Measurements from ENCODE around the gene TMEM91. TPM values are rescaled to one million over a fixed set of nuclear protein-coding genes. Genes with fewer than 3 reads are reported as not detected.

The TMEM91 gene
- total and polyA plus RNA-seq, 9 of the 15 experiments (the other 6 are each of a cell fraction or from before 2014, with no cell fraction given), result 1.2 to 5.2 (median 2.7) TPM

DNA sequence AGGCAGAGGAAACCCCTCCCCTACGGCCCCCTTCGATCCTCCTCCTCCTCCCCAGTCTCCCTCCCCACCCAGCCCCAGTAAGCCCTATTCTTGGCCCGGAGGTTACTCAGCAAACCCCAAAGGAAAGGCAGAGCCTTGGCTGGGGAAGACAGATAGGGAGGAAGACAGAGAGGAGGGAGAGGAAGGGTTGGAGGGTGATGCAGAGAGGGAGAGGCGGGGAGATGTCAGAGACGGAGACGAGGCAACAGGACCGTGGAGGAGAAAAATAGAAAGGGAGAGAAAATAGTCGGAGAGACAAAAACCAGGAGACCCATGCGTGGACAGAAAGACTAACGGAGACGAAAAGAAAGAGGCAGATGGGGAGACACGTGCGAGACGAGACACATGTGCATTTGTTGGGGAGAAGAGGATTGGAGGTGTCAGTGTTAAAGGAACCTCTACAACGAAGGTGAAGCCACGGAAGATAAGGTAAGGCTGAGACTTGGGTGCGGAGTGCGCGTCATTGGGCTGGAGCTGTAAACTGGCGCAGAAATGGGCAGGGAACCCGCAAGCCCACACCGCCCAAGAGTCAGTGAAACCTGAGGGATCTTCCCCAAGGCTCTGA lies 25.5 kb upstream of the TMEM91 start (continued):
- peak; percentile 61; the same call in 1 of the 2 replicates for TF ChIP-seq MXI1 (IDR thresholded peaks at IDR 0.05; ENCODE audit: low read depth, low read length)
- TF ChIP-seq, protein P1, sequence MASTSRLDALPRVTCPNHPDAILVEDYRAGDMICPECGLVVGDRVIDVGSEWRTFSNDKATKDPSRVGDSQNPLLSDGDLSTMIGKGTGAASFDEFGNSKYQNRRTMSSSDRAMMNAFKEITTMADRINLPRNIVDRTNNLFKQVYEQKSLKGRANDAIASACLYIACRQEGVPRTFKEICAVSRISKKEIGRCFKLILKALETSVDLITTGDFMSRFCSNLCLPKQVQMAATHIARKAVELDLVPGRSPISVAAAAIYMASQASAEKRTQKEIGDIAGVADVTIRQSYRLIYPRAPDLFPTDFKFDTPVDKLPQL (IDR thresholded peaks at IDR 0.05; ENCODE audit: extremely low read depth, insufficient read length), result no peak
- TF ChIP-seq POLR2B (IDR thresholded peaks at IDR 0.05; ENCODE audit: low read depth, partially characterized antibody), result peak; percentile 24
- no peak for TF ChIP-seq GATAD2B (IDR thresholded peaks at IDR 0.05; ENCODE audit: borderline replicate concordance)
- no peak for TF ChIP-seq RBM14 (IDR thresholded peaks at IDR 0.05; ENCODE audit: borderline replicate concordance, insufficient read depth, low read depth, low read length)
- TF ChIP-seq ETV5 (CRISPR knock-in tag; IDR thresholded peaks at IDR 0.05; ENCODE audit: low read depth), result no peak
- TF ChIP-seq, protein P2, sequence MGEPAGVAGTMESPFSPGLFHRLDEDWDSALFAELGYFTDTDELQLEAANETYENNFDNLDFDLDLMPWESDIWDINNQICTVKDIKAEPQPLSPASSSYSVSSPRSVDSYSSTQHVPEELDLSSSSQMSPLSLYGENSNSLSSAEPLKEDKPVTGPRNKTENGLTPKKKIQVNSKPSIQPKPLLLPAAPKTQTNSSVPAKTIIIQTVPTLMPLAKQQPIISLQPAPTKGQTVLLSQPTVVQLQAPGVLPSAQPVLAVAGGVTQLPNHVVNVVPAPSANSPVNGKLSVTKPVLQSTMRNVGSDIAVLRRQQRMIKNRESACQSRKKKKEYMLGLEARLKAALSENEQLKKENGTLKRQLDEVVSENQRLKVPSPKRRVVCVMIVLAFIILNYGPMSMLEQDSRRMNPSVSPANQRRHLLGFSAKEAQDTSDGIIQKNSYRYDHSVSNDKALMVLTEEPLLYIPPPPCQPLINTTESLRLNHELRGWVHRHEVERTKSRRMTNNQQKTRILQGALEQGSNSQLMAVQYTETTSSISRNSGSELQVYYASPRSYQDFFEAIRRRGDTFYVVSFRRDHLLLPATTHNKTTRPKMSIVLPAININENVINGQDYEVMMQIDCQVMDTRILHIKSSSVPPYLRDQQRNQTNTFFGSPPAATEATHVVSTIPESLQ (CRISPR knock-in tag; IDR thresholded peaks at IDR 0.05), result no peak
- TF ChIP-seq, protein P3, sequence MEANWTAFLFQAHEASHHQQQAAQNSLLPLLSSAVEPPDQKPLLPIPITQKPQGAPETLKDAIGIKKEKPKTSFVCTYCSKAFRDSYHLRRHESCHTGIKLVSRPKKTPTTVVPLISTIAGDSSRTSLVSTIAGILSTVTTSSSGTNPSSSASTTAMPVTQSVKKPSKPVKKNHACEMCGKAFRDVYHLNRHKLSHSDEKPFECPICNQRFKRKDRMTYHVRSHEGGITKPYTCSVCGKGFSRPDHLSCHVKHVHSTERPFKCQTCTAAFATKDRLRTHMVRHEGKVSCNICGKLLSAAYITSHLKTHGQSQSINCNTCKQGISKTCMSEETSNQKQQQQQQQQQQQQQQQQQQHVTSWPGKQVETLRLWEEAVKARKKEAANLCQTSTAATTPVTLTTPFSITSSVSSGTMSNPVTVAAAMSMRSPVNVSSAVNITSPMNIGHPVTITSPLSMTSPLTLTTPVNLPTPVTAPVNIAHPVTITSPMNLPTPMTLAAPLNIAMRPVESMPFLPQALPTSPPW (CRISPR knock-in tag; IDR thresholded peaks at IDR 0.05), result peak; percentile 49; the same call in 1 of the 2 replicates
- TF ChIP-seq ZZZ3 (IDR thresholded peaks at IDR 0.05), result no peak
- TF ChIP-seq PHF20 (IDR thresholded peaks at IDR 0.05; ENCODE audit: partially characterized antibody), result no peak
- no peak for TF ChIP-seq FOXJ3 (CRISPR knock-in tag; IDR thresholded peaks at IDR 0.05)
- TF ChIP-seq ZFP30 (CRISPR knock-in tag; IDR thresholded peaks at IDR 0.05; ENCODE audit: borderline replicate concordance), result no peak
- TF ChIP-seq NFE2 (IDR thresholded peaks at IDR 0.05; ENCODE audit: low read depth), result peak; percentile 50; the same call in 1 of the 2 replicates
- TF ChIP-seq ZNF347 (CRISPR knock-in tag; IDR thresholded peaks at IDR 0.05; ENCODE audit: low read depth), result no peak
- 0 out of 2 replicates have a peak, but pooled peaks have one; percentile 17 for TF ChIP-seq TEAD4 (IDR thresholded peaks at IDR 0.05; ENCODE audit: low read length)
- no peak for TF ChIP-seq TEAD4 (CRISPR knock-in tag; IDR thresholded peaks at IDR 0.05; ENCODE audit: borderline replicate concordance)

Data from K562 (cell line).